GM10266 (cell line): ENCODE data around the gene DBH.

Experiments
- DNase-seq: peaks from one replicate; pipeline ENCODE4 v3.0.0; 2012; ENCODE audit errors: extremely low spot score
- CTCF ChIP-seq: IDR thresholded peaks from 2 replicates; pipeline ENCODE4 v1.5.1; 2012; ENCODE audit warnings: mild to moderate bottlenecking, low read depth; ENCODE audit not compliant: control insufficient read depth, insufficient read depth; ENCODE audit errors: missing control alignments

Gene DBH

GRCh38 chr9:133681658-133682306, 45.6 kb downstream of the DBH start:
- no peak for TF ChIP-seq CTCF
- no peak for DNase-seq

- no peak for TF ChIP-seq CTCF
- DNase-seq: no peak
Measured at GRCh38 chr9:133682818-133683585, 46.8 kb downstream of the DBH start.

- TF ChIP-seq CTCF: no peak
- DNase-seq: no peak
Measured at GRCh38 chr9:133683586-133684120, 47.5 kb downstream of the DBH start.

- DNase-seq: no peak
- TF ChIP-seq CTCF: no peak
Measured at GRCh38 chr9:133684121-133684935, 48.2 kb downstream of the DBH start.

- TF ChIP-seq CTCF: no peak
- DNase-seq: no peak
Measured at GRCh38 chr9:133684936-133685361, 48.8 kb downstream of the DBH start.

GRCh38 chr9:133685653-133686609, 49.8 kb downstream of the DBH start:
- no peak for DNase-seq
- TF ChIP-seq CTCF: no peak
